ENCODE data around the gene KRT12.

DNA sequence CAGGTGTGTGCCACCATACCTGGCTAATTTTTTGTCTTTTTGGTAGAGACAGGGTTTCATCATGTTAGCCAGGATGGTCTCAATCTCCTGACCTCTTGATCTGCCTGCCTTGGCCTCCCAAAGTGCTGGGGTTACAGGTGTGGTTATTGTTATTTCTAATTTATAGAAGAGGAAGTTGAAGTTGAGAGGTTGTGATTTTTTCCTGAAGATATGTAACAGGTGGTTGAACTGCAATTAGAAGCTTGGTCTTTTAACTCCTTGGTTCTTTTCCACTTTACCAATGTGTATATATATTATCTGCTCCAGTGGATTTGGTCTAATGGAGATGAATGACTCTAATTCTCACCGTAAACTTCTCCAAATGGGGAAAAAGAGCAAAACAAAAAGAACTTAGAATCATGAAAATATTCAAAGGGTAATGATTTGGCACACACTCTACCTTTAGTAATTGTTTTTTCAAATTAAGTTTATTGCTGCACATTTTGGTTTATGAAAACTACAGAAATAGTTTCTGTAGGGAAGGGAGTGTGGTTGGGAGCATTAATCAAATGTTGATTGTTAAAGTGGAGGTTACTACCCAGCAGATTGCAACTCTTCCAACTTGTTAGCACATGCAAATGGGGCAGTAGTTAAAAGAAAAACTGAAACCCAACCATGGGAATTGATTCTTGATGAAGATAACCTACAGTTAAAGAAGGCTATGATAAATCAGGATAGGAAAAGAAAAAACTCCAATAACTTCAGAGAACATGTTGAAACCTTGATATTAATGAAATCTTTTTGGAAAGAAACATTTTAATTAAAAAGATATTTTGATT lies 42.8 kb downstream of the KRT12 start:
- no peak for TF ChIP-seq CTCF (IDR thresholded peaks at IDR 0.05; ENCODE audit: low read depth, low read length)
- TF ChIP-seq EZH2phosphoT487 (IDR thresholded peaks at IDR 0.05; ENCODE audit: low read depth), result no peak

Data from OCI-LY3 (cell line).